B cell (primary cell): Measurements from ENCODE around the gene RPL37A. TPM values are rescaled to one million over a fixed set of nuclear protein-coding genes. Genes with fewer than 3 reads are reported as not detected.

Source experiments
- ATAC-seq: fragments of 200-7000 bp; cut with Tn5 transposase; one replicate; pipeline ENCODE4 v1.10.0; 2021; ENCODE audit warnings: low read depth, mild to moderate bottlenecking, moderate number of reproducible peaks, moderate library complexity
- CTCF ChIA-PET: fragments of 350-600 bp; sonication (Branson Sonifier 250); formaldehyde crosslinking; loops from one replicate; lab custom pipeline; 2021; ENCODE audit warnings: antibody characterized with exemption, inconsistent platforms; lab: Charles Lee
- POLR2A ChIA-PET: fragments of 350-600 bp; sonication (Branson Sonifier 250); formaldehyde crosslinking; loops from one replicate; lab custom pipeline; 2021; ENCODE audit warnings: antibody characterized with exemption; lab: Charles Lee
- DNase-seq: peaks from one replicate; pipeline ENCODE4 v3.0.0; 2013
- H2AFZ ChIP-seq: 2 replicates; pipeline ENCODE4 v1.6.1; 2012; ENCODE audit warnings: mild to moderate bottlenecking, low read depth, low read length; ENCODE audit not compliant: insufficient read depth, poor library complexity, severe bottlenecking
- H3K27ac ChIP-seq, 2 donors: 1 replicate in 1 of 2; 2 replicates in 1 of 2; pipeline ENCODE4 v1.5.1; 2012 to 2013; ENCODE audit warnings: low read length in 2 of 2, mild to moderate bottlenecking in 2 of 2, moderate library complexity in 1 of 2
- H3K27me3 ChIP-seq, 4 experiments: fragments of 200-600 bp in 1 of 4; sonication (generic) in 1 of 4; replicated peaks in 1 of 4; 1 replicate in 2 of 4; 2 replicates in 2 of 4; pipeline versions ENCODE4 v1.6.1 to v1.7.0; 2013 to 2016; ENCODE audit warnings: low read length in 3 of 4, mild to moderate bottlenecking in 2 of 4, mixed read lengths in 1 of 4, moderate library complexity in 1 of 4; ENCODE audit not compliant: insufficient read depth in 4 of 4, control insufficient read depth in 3 of 4; ENCODE audit errors: control extremely low read depth in 1 of 4
- H3K36me3 ChIP-seq, 2 experiments: replicated peaks in 1 of 2; 1 replicate in 1 of 2; 2 replicates in 1 of 2; pipeline versions ENCODE4 v1.6.1 to v1.7.1; 2013; ENCODE audit warnings: low read length in 1 of 2; ENCODE audit not compliant: insufficient read depth in 2 of 2, control insufficient read depth in 1 of 2; ENCODE audit errors: control extremely low read depth in 1 of 2, extremely low read depth in 1 of 2
- H3K4me1 ChIP-seq, 2 donors: fragments of 200-600 bp in 1 of 2; sonication (generic) in 1 of 2; 1 replicate in 1 of 2; 2 replicates in 1 of 2; pipeline versions ENCODE4 v1.5.1 to v1.6.1; 2013 to 2017; ENCODE audit warnings: low read length in 2 of 2; ENCODE audit not compliant: control insufficient read depth in 2 of 2, insufficient read depth in 2 of 2
- H3K4me2 ChIP-seq: replicated peaks from 2 replicates; pipeline ENCODE3; 2012; ENCODE audit warnings: mild to moderate bottlenecking, low read depth, low read length; ENCODE audit not compliant: poor library complexity, severe bottlenecking
- H3K4me3 ChIP-seq, 5 experiments: fragments of 200-600 bp in 1 of 5; sonication (generic) in 1 of 5; 1 replicate in 3 of 5; 2 replicates in 2 of 5; pipeline versions ENCODE4 v1.5.1 to v1.7.0; 2011 to 2016; ENCODE audit warnings: low read length in 4 of 5, mild to moderate bottlenecking in 4 of 5, low read depth in 2 of 5, control low read depth in 1 of 5, moderate library complexity in 1 of 5; ENCODE audit not compliant: insufficient read depth in 1 of 5; ENCODE audit errors: control extremely low read depth in 1 of 5, extremely low read depth in 1 of 5
- H3K79me2 ChIP-seq: fragments of 200-600 bp; sonication (generic); one replicate; pipeline ENCODE4 v1.6.0; 2016; ENCODE audit warnings: low read length; ENCODE audit not compliant: control insufficient read depth, insufficient read depth
- H3K9ac ChIP-seq: fragments of 200-600 bp; sonication (generic); 2 replicates; pipeline ENCODE4 v1.6.1; 2017; ENCODE audit warnings: mild to moderate bottlenecking, low read length, moderate library complexity
- H3K9me3 ChIP-seq, 3 donors: one replicate each; pipeline versions ENCODE4 v1.6.1 to v1.7.1; 2013; ENCODE audit warnings: low read length in 2 of 3; ENCODE audit not compliant: control insufficient read depth in 2 of 3, insufficient read depth in 1 of 3; ENCODE audit errors: control extremely low read depth in 1 of 3
- H4K20me1 ChIP-seq: 2 replicates; pipeline ENCODE4 v1.6.0; 2012; ENCODE audit warnings: mild to moderate bottlenecking, low read length; ENCODE audit not compliant: insufficient read depth, control insufficient read depth, poor library complexity, severe bottlenecking
- H3K27ac Mint-ChIP-seq: one replicate; pipeline ENCODE4 v1.8.0; 2021; ENCODE audit warnings: mixed read lengths
- H3K27me3 Mint-ChIP-seq: one replicate; pipeline ENCODE4 v1.8.0; 2021; ENCODE audit warnings: mixed read lengths
- H3K4me1 Mint-ChIP-seq: one replicate; pipeline ENCODE4 v1.8.0; 2021; ENCODE audit warnings: mixed read lengths
- H3K4me3 Mint-ChIP-seq: one replicate; pipeline ENCODE4 v1.8.0; 2021; ENCODE audit warnings: mixed read lengths
- H3K9me3 Mint-ChIP-seq: one replicate; pipeline ENCODE4 v1.8.0; 2022; ENCODE audit warnings: mixed read lengths; ENCODE audit not compliant: insufficient read depth
- CTCF ChIP-seq: fragments of 200-600 bp; IDR thresholded peaks from one replicate; pipeline ENCODE4 v1.8.0; 2022; ENCODE audit warnings: antibody characterized with exemption, mild to moderate bottlenecking
- EZH2 ChIP-seq: IDR thresholded peaks from 2 replicates; pipeline ENCODE4 v1.6.1; 2012; ENCODE audit warnings: borderline replicate concordance, low read depth, mild to moderate bottlenecking, moderate library complexity, low read length; ENCODE audit not compliant: insufficient read depth, poor library complexity, severe bottlenecking
- WGBS: methylation state at CpG from one replicate; pipeline ENCODE4 v1.1.5; 2013; ENCODE audit warnings: missing lambda C conversion rate; ENCODE audit not compliant: insufficient coverage; 5-methylcytosine and 5-hydroxymethylcytosine counted together
- intact Hi-C: fragments of 100-400 bp; cut with micrococcal nuclease; formaldehyde crosslinking; loops from one replicate; pipeline ENCODE4 v1.10.0; 2022
- polyA plus RNA-seq: library from polyadenylated mRNA; depleted of rRNA; stranded (reverse); fragments of >200 nt; gene quantifications from 2 replicates; pipeline ENCODE4 v1.2.3, GENCODE V29; 2012
- total RNA-seq, 2 donors: library from RNA; stranded (reverse); fragments of 120-200 nt in 1 of 2; gene quantifications; 1 replicate in 1 of 2; 2 replicates in 1 of 2; pipeline versions ENCODE4 v1.2.3 to v1.2.4, GENCODE V29; 2013 to 2022

Gene RPL37A
- total and polyA plus RNA-seq, 2 donors (not counting 1 experiment from before 2014, with no cell fraction given), result 1,571 to 3,456 TPM

DNA sequence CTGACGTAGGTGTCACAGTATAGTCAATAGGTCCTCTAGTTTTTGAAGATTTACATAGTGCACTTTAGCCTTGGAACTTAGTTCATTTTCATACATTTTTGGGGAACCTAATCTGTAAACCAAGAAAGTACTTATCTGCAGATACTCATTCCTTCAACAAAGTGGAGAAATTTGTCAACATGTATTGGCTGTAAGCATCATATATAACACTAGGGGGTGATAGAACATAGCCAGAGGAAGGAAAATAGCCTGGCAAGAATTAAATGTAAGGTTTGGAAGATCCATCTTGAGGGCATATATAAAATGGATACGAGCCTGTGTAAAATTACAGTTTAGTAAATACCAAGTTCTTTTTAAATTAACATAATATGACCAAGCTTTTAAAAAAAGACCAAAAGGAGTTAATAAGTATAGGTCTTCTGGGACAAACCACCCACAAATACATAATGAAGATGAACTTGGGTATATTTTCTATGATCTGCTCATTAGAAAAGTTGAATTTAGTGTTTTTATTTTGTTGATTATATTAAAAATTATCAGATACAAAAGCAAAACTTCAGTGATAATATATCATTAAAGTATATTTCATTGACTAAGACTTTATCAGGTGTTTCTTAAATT lies 18.2 kb downstream of the RPL37A start:
- Histone ChIP-seq H3K79me2 (no peaks in the 10 kb centered on the region), H2AFZ (no peak overlapping the region), H4K20me1 (no peaks in the 10 kb centered on the region), H3K27me3 (no peaks in the 10 kb centered on the region), H3K4me2 (no peak overlapping the region), H3K4me1 (no peaks in the 10 kb centered on the region), H3K9me3 (no peaks in the 10 kb centered on the region), H3K4me3 (no peak overlapping the region), H3K36me3 (no peaks in the 10 kb centered on the region), H3K27ac (no peak overlapping the region), H3K9ac (no peak overlapping the region)
- H3K4me1 Mint-ChIP-seq, result no peaks in the 10 kb centered on the region
- TF ChIP-seq EZH2, result no peak
- TF ChIP-seq CTCF, result peak; percentile 61
- H3K4me3 Mint-ChIP-seq, result no peak overlapping the region
- no peaks in the 10 kb centered on the region for H3K9me3 Mint-ChIP-seq
- ATAC-seq (no peak), DNase-seq (no peak)
- H3K27me3 Mint-ChIP-seq, result no peaks in the 10 kb centered on the region
- H3K27ac Mint-ChIP-seq, result no peak overlapping the region
- intact Hi-C loops, result loop anchor here (5.0 kb wide), 1 partner anchor 995 kb away; no protein-coding TSS in a partner anchor
- ChIA-PET POLR2A (no interaction called here), CTCF (no interaction called here)
- WGBS, result no CpG with 5 or more reads among the region's 2 CpGs

GRCh38 chr2:216517447-216518225 lies 19.0 kb downstream of the RPL37A start:
- Mint-ChIP-seq H3K27ac (no peak overlapping the region), H3K4me3 (no peak overlapping the region), H3K27me3 (no peaks in the 10 kb centered on the region), H3K4me1 (no peaks in the 10 kb centered on the region), H3K9me3 (no peaks in the 10 kb centered on the region)
- ChIA-PET POLR2A (no interaction called here), CTCF (interaction anchor here (0.8 to 3.8 kb wide), 9 partner anchors 8 to 1195 kb away, joined by 3 to 32 read pairs (median 4); no protein-coding TSS in a partner anchor)
- Histone ChIP-seq H3K4me3 (no peak overlapping the region), H3K9me3 (no peaks in the 10 kb centered on the region), H3K4me2 (no peak overlapping the region), H3K27ac (no peak overlapping the region), H4K20me1 (no peaks in the 10 kb centered on the region), H2AFZ (no peak overlapping the region), H3K9ac (no peak overlapping the region), H3K27me3 (no peaks in the 10 kb centered on the region), H3K79me2 (no peaks in the 10 kb centered on the region), H3K4me1 (no peaks in the 10 kb centered on the region), H3K36me3 (no peaks in the 10 kb centered on the region)
- DNase-seq (no peak), ATAC-seq (no peak)
- WGBS, result 100% methylated on average over 2 of the region's 4 CpGs
- intact Hi-C loops, result loop anchor here (2.0 to 5.0 kb wide), 2 partner anchors 995 to 1195 kb away; no protein-coding TSS in a partner anchor
- TF ChIP-seq CTCF (no peak), EZH2 (no peak)
